BE2C (cell line): ENCODE results near the gene PDGFC.

Source experiments
- DNase-seq: peaks from one replicate; pipeline ENCODE4 v3.0.0-alpha.2; 2020
- H3K27me3 ChIP-seq: fragments of 250-450 bp; sonication (Bioruptor Pico); 2 replicates; pipeline ENCODE4 v1.5.1; 2020; ENCODE audit warnings: mild to moderate bottlenecking
- H3K36me3 ChIP-seq: fragments of 250-450 bp; sonication (Bioruptor Pico); 2 replicates; pipeline ENCODE4 v1.5.1; 2020; ENCODE audit warnings: mild to moderate bottlenecking
- H3K4me1 ChIP-seq: fragments of 250-450 bp; sonication (Bioruptor Pico); 2 replicates; pipeline ENCODE4 v1.5.1; 2020
- H3K4me3 ChIP-seq: 2 replicates; pipeline ENCODE4 v1.5.1; 2011; ENCODE audit warnings: low read depth, low read length
- H3K9me3 ChIP-seq: fragments of 250-450 bp; sonication (Bioruptor Pico); 2 replicates; pipeline ENCODE4 v1.5.1; 2020
- TF ChIP-seq, protein P1 (sequence below): IDR thresholded peaks from 2 replicates; pipeline ENCODE4 v1.5.1; 2012; ENCODE audit warnings: mild to moderate bottlenecking, low read depth, low read length

PDGFC gene

DNA sequence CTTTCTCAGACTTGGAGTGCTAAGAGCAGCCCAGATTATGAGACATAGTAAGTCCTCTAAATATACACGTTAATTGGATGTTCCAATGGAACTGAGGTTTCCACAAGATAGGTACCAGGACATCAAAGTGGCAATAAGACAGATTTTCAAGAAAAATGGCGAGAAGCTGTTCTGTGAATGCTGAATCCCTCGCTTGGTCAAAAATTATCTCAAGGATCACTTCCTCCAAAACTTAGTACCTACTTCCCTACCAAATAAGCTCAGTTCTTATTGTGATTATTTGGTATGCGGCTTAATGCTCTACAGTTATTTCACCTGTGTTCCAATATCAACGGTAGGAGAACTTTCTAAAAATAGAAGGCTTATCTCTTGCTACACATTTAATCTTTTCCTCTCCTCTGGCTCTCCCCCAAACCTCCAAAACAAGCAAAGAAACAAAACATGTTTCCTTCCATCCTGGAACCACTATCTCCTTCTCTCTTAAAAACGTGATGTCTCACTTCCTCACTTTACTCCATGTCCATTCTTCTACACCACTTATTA is 14.7 kb downstream of the PDGFC start:
- TF ChIP-seq, protein P1, sequence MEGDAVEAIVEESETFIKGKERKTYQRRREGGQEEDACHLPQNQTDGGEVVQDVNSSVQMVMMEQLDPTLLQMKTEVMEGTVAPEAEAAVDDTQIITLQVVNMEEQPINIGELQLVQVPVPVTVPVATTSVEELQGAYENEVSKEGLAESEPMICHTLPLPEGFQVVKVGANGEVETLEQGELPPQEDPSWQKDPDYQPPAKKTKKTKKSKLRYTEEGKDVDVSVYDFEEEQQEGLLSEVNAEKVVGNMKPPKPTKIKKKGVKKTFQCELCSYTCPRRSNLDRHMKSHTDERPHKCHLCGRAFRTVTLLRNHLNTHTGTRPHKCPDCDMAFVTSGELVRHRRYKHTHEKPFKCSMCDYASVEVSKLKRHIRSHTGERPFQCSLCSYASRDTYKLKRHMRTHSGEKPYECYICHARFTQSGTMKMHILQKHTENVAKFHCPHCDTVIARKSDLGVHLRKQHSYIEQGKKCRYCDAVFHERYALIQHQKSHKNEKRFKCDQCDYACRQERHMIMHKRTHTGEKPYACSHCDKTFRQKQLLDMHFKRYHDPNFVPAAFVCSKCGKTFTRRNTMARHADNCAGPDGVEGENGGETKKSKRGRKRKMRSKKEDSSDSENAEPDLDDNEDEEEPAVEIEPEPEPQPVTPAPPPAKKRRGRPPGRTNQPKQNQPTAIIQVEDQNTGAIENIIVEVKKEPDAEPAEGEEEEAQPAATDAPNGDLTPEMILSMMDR = no peak
- no peaks in the 10 kb centered on the region for H3K4me1 ChIP-seq
- H3K4me3 ChIP-seq = no peak overlapping the region
- no peaks in the 10 kb centered on the region for H3K27me3 ChIP-seq
- H3K36me3 ChIP-seq = no peaks in the 10 kb centered on the region
- DNase-seq = no peak
- no peaks in the 10 kb centered on the region for H3K9me3 ChIP-seq

DNA sequence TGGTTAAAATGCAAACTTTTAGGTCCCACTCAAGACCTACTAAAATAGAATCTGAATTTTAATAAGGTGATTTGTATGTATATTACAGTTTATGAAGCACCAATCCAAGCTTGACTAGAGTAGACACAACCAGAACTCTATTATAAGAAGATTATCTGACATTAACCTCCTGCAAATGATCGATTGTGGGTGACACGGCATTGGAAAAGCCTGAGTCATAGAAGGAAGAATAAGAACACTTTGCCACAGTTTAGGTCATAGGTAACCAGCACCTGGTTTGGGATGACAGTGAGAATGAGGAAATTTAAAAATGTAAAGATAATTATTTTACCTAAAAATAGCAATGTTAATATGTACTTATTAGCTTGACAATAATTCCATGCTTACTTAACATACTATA is 15.2 kb downstream of the PDGFC start:
- Histone ChIP-seq H3K4me3 (no peak overlapping the region), H3K36me3 (no peaks in the 10 kb centered on the region), H3K4me1 (no peaks in the 10 kb centered on the region), H3K9me3 (no peaks in the 10 kb centered on the region), H3K27me3 (no peaks in the 10 kb centered on the region)
- TF ChIP-seq, protein P1 = no peak
- DNase-seq = no peak

- Histone ChIP-seq H3K9me3 (no peaks in the 10 kb centered on the region), H3K4me1 (no peaks in the 10 kb centered on the region), H3K27me3 (no peaks in the 10 kb centered on the region), H3K36me3 (no peaks in the 10 kb centered on the region), H3K4me3 (no peak overlapping the region)
- TF ChIP-seq, protein P1 = no peak
- no peak for DNase-seq
Measured at GRCh38 chr4:156954587-156954986, 17.0 kb downstream of the PDGFC start.

DNA sequence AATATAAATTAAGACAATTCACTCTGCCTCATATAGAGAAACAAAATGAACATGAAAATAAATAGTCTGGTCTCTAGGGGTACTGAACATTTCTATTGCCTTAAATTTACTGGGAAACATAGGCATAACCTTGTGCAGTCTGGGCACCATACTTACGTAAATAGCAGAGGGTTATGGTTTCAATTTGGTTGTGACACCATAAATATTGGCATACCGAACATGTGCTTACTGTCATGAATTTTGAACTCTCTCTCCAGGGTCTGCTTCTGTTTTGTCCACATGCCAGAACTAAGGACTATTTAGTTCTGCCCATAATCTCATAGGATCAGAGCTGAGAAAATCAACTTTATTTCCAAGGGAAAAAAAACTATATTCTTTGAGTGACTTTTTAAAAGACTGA is 17.6 kb downstream of the PDGFC start:
- no peaks in the 10 kb centered on the region for H3K36me3 ChIP-seq
- TF ChIP-seq, protein P1 = no peak
- no peak overlapping the region for H3K4me3 ChIP-seq
- H3K9me3 ChIP-seq = no peaks in the 10 kb centered on the region
- no peaks in the 10 kb centered on the region for H3K4me1 ChIP-seq
- no peaks in the 10 kb centered on the region for H3K27me3 ChIP-seq
- no peak for DNase-seq

GRCh38 chr4:156953001-156953400 is 18.6 kb downstream of the PDGFC start:
- DNase-seq = no peak
- no peaks in the 10 kb centered on the region for H3K27me3 ChIP-seq
- H3K4me3 ChIP-seq = no peak overlapping the region
- no peaks in the 10 kb centered on the region for H3K9me3 ChIP-seq
- TF ChIP-seq, protein P1 = no peak
- H3K36me3 ChIP-seq = no peaks in the 10 kb centered on the region
- H3K4me1 ChIP-seq = no peaks in the 10 kb centered on the region

GRCh38 chr4:156952078-156952759 is 19.4 kb downstream of the PDGFC start:
- no peaks in the 10 kb centered on the region for H3K4me1 ChIP-seq

More at GRCh38 chr4:156952078-156952759, 19.4 kb downstream of the PDGFC start:
- no peak overlapping the region for H3K4me3 ChIP-seq
- no peak for DNase-seq
- H3K36me3 ChIP-seq = no peaks in the 10 kb centered on the region
- no peaks in the 10 kb centered on the region for H3K9me3 ChIP-seq
- TF ChIP-seq, protein P1 = no peak
- H3K27me3 ChIP-seq = no peaks in the 10 kb centered on the region
